GM04503 (cell line): ENCODE results near the gene NCAPG2.

Experiments used
- DNase-seq: peaks from one replicate; pipeline ENCODE4 v3.0.0-alpha.2; 2012; ENCODE audit warnings: low read depth

NCAPG2 gene

GRCh38 chr7:158704524-158705233, at the start of gene NCAPG2:
Gene NCAPG2, minus strand, starts transcription at chr7:158704804. Its CDS starts 2,905 bp downstream, at chr7:158701899.
- DNase-seq = peak; percentile 89

GRCh38 chr7:158753900-158754299, 49.3 kb upstream of the NCAPG2 start:
- DNase-seq = no peak

- DNase-seq = no peak
Observed at GRCh38 chr7:158751751-158752150, 47.1 kb upstream of the NCAPG2 start.

- DNase-seq = no peak
Observed at GRCh38 chr7:158751199-158751598, 46.6 kb upstream of the NCAPG2 start.

- no peak for DNase-seq
Observed at GRCh38 chr7:158750702-158751101, 46.1 kb upstream of the NCAPG2 start.

GRCh38 chr7:158749396-158749795, 44.8 kb upstream of the NCAPG2 start:
- no peak for DNase-seq

GRCh38 chr7:158748335-158748734, 43.7 kb upstream of the NCAPG2 start:
- no peak for DNase-seq

- no peak for DNase-seq
Observed at GRCh38 chr7:158747408-158747807, 42.8 kb upstream of the NCAPG2 start.

- DNase-seq = no peak
Observed at GRCh38 chr7:158746957-158747356, 42.4 kb upstream of the NCAPG2 start.

GRCh38 chr7:158745057-158745715, 40.6 kb upstream of the NCAPG2 start:
- no peak for DNase-seq

GRCh38 chr7:158744070-158744469, 39.5 kb upstream of the NCAPG2 start:
- no peak for DNase-seq

GRCh38 chr7:158743219-158743618, 38.6 kb upstream of the NCAPG2 start:
- no peak for DNase-seq

GRCh38 chr7:158742065-158742821, 37.6 kb upstream of the NCAPG2 start:
- no peak for DNase-seq

- DNase-seq = no peak
Observed at GRCh38 chr7:158741294-158741666, 36.7 kb upstream of the NCAPG2 start.

GRCh38 chr7:158740657-158741293, 36.2 kb upstream of the NCAPG2 start:
- DNase-seq = peak; percentile 34

GRCh38 chr7:158740013-158740656, 35.5 kb upstream of the NCAPG2 start:
- DNase-seq = peak; percentile 44

GRCh38 chr7:158738841-158739240, 34.2 kb upstream of the NCAPG2 start:
- DNase-seq = no peak

GRCh38 chr7:158737064-158737695, 32.6 kb upstream of the NCAPG2 start:
- no peak for DNase-seq

GRCh38 chr7:158735935-158736334, 31.3 kb upstream of the NCAPG2 start:
- DNase-seq = no peak

- DNase-seq = no peak
Observed at GRCh38 chr7:158734861-158735260, 30.3 kb upstream of the NCAPG2 start.

GRCh38 chr7:158733775-158734494, 29.3 kb upstream of the NCAPG2 start:
- no peak for DNase-seq
